ENCODE results near the gene HBB.

- TF ChIP-seq, protein P1, sequence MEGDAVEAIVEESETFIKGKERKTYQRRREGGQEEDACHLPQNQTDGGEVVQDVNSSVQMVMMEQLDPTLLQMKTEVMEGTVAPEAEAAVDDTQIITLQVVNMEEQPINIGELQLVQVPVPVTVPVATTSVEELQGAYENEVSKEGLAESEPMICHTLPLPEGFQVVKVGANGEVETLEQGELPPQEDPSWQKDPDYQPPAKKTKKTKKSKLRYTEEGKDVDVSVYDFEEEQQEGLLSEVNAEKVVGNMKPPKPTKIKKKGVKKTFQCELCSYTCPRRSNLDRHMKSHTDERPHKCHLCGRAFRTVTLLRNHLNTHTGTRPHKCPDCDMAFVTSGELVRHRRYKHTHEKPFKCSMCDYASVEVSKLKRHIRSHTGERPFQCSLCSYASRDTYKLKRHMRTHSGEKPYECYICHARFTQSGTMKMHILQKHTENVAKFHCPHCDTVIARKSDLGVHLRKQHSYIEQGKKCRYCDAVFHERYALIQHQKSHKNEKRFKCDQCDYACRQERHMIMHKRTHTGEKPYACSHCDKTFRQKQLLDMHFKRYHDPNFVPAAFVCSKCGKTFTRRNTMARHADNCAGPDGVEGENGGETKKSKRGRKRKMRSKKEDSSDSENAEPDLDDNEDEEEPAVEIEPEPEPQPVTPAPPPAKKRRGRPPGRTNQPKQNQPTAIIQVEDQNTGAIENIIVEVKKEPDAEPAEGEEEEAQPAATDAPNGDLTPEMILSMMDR (IDR thresholded peaks at IDR 0.05): no peak
- no peak for TF ChIP-seq EP300 (IDR thresholded peaks at IDR 0.05)
- no peak for TF ChIP-seq POLR2A (IDR thresholded peaks at IDR 0.05)
- TF ChIP-seq POLR2AphosphoS5 (IDR thresholded peaks at IDR 0.05): no peak
These were observed 24.9 kb upstream of the HBB start for GRCh38 chr11:5251746-5252145.

Measured in stomach (tissue), 4 donors.